GM20000 (cell line): Measurements from ENCODE around the gene GP1BA.

Experiments
- DNase-seq: peaks from one replicate; pipeline ENCODE4 v3.0.0; 2012; ENCODE audit warnings: low spot score
- TF ChIP-seq, protein P1 (sequence below): IDR thresholded peaks from 2 replicates; pipeline ENCODE4 v1.5.1; 2012; ENCODE audit warnings: mild to moderate bottlenecking, control low read depth; ENCODE audit errors: extremely low read depth, missing control alignments

The GP1BA gene

DNA sequence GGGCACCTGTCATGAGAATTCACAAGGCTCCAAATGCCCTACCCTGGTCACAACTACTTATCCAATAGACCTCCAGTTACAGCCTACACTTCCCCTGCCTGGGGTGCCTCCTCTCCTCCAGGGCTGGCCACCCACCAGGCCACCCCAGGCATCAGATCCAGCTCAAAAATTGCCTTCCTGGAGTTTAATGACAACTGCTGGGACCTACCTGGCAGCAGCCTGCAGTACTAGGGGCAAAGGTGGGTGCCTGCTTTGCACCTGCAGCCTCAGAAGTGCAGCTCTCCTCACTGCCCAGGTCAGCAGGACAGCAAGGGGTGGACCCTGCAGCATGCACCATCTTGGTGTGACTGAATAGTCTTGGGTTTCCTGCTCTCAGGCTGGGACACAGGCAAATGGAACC is 3.6 kb downstream of the GP1BA start:
- TF ChIP-seq, protein P1, sequence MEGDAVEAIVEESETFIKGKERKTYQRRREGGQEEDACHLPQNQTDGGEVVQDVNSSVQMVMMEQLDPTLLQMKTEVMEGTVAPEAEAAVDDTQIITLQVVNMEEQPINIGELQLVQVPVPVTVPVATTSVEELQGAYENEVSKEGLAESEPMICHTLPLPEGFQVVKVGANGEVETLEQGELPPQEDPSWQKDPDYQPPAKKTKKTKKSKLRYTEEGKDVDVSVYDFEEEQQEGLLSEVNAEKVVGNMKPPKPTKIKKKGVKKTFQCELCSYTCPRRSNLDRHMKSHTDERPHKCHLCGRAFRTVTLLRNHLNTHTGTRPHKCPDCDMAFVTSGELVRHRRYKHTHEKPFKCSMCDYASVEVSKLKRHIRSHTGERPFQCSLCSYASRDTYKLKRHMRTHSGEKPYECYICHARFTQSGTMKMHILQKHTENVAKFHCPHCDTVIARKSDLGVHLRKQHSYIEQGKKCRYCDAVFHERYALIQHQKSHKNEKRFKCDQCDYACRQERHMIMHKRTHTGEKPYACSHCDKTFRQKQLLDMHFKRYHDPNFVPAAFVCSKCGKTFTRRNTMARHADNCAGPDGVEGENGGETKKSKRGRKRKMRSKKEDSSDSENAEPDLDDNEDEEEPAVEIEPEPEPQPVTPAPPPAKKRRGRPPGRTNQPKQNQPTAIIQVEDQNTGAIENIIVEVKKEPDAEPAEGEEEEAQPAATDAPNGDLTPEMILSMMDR = no peak
- DNase-seq = no peak

DNA sequence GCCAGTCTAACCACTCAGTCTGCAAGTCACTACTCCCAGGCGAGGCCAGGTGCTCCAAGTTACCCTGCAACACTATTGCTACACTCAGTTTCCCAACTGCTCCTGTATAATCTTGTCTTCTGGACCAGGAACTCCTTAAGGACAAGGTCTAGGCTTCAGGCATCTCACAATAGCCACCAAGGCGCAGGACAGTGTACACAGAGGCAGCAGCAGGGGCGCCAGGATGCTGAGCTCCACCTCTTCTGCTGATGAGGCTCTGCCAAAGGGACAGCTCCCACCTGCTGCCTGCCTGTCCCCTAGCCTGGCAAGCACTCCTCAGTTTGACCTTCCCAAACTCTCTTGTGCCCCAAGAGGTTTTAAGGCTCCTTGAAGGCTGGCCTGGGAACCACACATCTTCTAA is 4.4 kb downstream of the GP1BA start:
- TF ChIP-seq, protein P1 = no peak
- no peak for DNase-seq

DNA sequence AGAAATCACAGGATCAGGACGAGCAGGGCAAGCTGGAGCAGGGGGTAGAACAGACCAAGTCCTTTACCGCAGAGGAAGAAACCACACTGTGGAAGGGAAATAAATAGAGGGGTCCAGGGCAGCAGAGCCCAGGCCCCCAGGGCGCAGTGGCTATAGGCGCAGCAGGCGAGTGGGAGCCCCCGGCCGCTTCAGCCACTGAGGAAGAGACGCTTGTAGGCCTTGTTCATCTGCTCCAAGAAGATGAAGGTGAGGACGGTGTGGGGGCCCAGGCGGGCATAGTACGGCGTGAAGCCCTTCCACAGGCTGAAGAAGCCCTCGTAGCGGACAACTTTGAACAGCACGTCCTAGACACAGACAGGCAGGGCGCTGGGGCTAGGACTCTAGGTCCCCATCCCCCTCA is 5.5 kb downstream of the GP1BA start:
- TF ChIP-seq, protein P1 = no peak
- no peak for DNase-seq

DNA sequence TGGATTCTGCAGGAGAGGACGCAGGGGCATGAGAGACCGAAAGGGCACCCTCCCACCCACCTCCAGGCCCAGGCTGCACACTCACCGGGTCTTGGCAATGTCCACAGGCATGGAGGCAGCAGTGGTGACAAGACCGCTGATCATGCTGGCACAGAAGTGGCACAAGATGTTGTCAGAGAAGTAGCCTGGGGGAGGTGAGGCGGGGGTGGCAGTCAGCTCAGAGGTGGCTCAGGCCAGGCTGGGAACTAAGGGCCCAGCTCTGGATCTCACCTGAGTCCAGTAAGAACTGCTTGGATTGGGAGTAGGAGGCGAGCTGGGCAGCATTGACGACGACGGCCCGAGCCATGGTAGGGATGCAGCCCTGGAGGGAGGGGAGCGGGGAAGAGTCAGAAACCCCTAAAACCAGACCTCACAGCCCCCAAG is 6.0 kb downstream of the GP1BA start:
- TF ChIP-seq, protein P1 = no peak
- DNase-seq = no peak

DNA sequence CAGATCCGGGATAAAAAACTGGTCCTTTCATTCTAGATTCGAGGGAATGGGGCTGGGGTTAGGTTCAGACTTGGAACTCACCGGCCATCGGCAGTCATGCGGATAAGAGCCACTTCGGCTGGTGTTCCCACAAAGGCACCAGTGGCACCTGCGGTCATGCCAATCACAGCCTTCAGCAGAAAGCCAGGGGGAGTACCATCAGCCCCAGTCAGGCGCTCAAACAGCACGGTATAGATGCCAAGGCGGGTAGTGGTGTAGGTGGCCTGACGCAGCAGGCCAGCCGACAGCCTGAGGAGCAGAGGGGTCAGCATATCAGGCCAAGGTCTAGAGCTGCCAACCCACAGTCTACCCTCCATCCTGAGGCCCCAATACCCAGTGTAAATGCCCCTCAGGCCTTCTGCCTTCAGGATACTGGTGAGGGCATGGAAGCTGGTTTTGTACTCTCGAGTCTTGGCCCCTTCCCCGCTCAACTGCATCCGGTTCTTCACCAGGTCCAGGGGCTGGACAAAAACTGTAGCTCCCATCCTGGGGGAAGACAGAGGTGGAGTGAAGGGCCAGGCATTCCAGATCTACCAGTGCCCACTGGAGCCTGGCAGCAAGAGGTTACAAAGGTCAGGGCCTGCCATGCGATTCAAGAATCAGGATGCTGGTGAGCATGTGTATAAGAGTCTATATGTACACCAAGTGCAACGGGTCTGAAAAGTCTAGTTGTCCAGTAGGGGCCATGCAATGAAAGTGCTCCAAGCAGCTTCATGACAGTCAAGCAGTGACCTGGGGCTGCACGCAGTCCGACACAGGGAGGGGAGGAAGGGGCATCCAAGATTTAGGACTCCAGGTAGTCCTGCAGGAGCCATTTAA is 6.8 kb downstream of the GP1BA start:
- DNase-seq = no peak
- TF ChIP-seq, protein P1 = no peak

DNA sequence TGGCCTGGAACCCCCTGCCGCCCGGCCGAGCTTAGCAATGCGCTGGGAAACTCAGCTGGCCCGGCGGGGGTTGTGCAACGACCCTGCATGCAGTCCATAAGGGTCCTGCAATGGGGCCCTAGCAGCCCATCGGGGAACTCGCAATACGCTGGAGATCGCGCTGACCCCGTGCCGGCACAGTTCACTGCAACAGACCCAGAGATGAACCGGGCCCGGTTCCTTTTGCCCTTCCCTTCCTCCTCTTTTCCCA is 7.4 kb downstream of the GP1BA start:
- TF ChIP-seq, protein P1 = no peak
- DNase-seq = no peak

DNA sequence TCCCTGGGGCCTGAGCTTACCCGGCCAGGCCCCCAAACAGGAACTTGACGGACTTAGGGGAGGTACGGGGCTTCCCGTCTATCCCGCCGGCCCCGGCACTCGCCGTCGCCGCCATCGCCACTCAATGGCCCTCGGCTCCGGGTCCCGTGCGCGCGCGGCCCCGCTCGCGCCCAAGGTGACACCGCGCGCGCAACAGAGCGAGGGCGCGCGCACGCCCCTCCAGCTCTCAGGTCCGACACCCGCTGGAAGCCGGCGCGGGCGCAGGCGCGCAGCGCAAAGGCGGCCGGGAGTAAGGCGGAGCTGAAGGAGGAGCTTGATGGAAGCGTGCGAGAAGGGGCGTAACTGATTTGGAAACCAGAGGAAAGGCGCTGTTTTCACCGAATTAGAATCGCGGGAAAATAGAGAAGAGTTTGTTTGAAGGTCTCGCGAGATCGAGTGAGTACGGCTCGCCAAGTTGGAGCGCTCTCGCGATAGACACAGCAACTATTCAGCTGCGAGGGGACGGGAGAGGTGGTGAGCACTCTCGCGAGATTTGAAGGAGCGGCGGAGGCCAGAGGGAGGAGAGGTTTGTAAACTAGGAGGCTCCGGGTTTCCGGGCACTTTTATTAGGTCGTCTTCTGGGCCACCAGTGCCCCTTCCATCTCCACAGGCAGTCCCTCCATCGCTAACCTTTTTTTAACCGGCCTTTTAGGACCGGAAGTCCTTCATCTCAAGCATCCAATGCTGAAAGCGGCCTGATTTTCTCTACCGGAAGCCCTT is 7.9 kb downstream of the GP1BA start, which contains the start of the genes RNF167 and SLC25A11:
TSS of gene RNF167 (plus strand) at position 473 of the 759 bp plus-strand sequence. CDS start 642 bp downstream, outside the sequence.
TSS of gene SLC25A11 (minus strand) at position 251 of the 759 bp plus-strand sequence. CDS start at position 115, 136 bp downstream.
- TF ChIP-seq, protein P1 = no peak

More for the DNA sequence above, 7.9 kb downstream of the GP1BA start, which contains the start of the genes RNF167 and SLC25A11:
- peak; percentile 98 for DNase-seq
